MM.1S (cell line): Measurements from ENCODE around the gene AUTS2.

Experiments used
- CTCF ChIP-seq: fragments of 300-600 bp; sonication (generic); IDR thresholded peaks from 2 replicates; pipeline ENCODE4 v1.5.1; 2016; ENCODE audit warnings: antibody characterized with exemption, low read length, mixed read lengths
- EZH2 ChIP-seq: fragments of 300-600 bp; sonication (generic); optimal IDR thresholded peaks from 2 replicates; pipeline ENCODE3; 2017; ENCODE audit warnings: low read depth, mild to moderate bottlenecking, antibody characterized with exemption, low read length, mixed read lengths
- EZH2phosphoT487 ChIP-seq: fragments of 300-600 bp; sonication (generic); IDR thresholded peaks from 2 replicates; pipeline ENCODE4 v1.6.1; 2018; ENCODE audit warnings: antibody characterized with exemption, low read length

- TF ChIP-seq EZH2 (no peak), CTCF (no peak), EZH2phosphoT487 (no peak)
Observed at GRCh38 chr7:70392256-70392876, 794.1 kb downstream of the AUTS2 start.
